ENCODE measurements around the gene ADAMTS15. TPM values are rescaled to one million over a fixed set of nuclear protein-coding genes. Genes with fewer than 3 reads are reported as not detected.

ADAMTS15 gene
- total and polyA plus RNA-seq, 7 donors, result 0.46 to 8.9 (median 2.4) TPM

DNA sequence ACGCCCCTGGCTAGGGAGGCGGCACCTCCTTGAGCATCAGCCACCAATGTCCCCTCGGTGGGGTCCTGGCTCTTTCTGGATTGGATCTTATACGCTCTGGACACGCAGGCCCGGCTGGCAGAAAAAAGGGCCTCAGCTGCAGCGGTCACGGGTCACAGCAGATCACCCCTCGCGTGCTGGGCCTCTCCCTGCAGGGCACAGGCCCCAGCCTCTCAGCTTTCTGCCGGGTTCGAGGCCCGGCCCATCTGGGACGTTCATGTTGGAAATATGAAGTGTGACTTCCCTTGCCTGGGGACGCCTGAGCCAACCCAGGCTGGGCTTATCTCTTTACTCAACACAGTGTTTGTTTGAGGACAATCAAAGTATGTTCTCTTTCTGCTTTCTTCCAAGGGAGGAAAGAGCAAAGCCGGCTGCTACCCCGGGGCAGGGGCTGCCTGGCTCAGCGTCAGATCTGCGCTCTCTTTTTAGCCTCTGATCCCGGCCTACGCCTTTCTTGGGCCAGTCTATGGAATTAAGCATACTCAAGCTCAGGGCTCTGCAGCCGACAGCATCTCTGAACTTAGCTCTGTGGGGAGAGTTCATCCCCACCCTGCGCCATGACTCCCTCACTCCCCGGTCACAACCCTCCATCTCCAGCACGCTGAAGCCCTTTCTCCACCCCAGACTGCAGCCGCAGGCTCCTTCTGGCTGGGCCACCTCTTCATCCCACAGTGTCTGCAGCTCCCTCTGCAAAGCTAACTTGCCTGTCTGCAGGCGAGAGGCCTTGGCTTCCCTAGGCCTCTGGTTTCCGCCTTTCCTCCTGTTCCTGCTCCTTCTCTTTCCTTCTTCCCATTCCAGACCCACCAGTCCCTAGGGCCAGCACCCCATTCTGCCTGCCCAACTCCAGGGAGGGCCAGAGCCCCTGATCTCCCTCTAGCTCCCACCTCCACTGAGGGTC is 38.8 kb downstream of the ADAMTS15 start:
- 85 to 88% methylated on average over 28 of the region's 28 CpGs for WGBS, 2 donors
- Histone ChIP-seq H3K4me3 (no peak overlapping the region), H3K27ac (no peak overlapping the region), H3K9me3 (no peaks in the 10 kb centered on the region), H3K27me3 (no peaks in the 10 kb centered on the region), H3K4me1 (no peaks in the 10 kb centered on the region), H3K36me3 (no peaks in the 10 kb centered on the region)
- DNase-seq, result no peak
- TF ChIP-seq POLR2AphosphoS5 (IDR thresholded peaks at IDR 0.05) (no peak), EP300 (IDR thresholded peaks at IDR 0.05) (no peak), POLR2A (IDR thresholded peaks at IDR 0.05) (no peak)
- TF ChIP-seq, protein P1, sequence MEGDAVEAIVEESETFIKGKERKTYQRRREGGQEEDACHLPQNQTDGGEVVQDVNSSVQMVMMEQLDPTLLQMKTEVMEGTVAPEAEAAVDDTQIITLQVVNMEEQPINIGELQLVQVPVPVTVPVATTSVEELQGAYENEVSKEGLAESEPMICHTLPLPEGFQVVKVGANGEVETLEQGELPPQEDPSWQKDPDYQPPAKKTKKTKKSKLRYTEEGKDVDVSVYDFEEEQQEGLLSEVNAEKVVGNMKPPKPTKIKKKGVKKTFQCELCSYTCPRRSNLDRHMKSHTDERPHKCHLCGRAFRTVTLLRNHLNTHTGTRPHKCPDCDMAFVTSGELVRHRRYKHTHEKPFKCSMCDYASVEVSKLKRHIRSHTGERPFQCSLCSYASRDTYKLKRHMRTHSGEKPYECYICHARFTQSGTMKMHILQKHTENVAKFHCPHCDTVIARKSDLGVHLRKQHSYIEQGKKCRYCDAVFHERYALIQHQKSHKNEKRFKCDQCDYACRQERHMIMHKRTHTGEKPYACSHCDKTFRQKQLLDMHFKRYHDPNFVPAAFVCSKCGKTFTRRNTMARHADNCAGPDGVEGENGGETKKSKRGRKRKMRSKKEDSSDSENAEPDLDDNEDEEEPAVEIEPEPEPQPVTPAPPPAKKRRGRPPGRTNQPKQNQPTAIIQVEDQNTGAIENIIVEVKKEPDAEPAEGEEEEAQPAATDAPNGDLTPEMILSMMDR (IDR thresholded peaks at IDR 0.05), result no peak
- intact Hi-C loops (cut with DNase I), result no loop called here

DNA sequence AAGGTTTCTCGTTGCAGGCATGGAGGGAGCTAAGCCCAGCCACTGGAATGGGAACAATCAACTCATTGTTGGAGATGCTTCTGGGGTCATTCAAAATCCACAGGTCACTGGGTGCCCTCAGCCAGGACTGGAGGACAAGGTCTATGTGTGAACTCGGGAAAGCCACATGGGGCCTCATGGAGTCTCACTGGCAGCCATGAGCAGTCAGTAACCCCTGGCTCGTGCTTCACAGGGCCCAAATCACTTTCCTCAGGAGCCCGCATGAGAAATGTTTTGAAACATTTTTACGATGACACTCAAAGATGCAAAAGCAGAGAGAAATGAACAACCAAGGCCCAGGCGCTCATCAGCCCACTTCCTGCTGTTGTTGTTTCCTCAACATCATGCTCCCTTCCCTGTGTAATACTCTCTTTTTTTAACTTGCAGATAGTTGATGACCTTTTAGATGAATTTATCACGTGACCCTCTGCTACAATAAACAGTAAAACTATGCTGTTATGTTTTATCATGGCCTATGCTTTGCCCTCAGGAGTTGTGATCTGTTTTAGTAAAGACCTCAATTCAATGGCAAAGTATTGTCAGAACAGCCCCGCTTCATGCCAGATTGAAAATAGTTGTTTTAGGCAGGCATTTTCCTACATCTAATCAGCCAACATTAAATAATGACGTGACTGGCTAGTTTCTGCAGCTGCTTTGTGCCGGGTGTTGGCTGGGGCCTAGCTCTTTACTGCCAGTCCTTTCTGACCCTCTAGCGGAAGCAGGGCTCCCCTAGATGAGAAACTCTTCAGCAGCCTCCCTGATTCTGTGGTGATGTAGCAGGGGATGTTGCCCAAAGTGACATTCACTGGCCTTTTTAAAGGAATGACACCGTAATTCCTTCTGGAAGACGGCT is 39.7 kb downstream of the ADAMTS15 start:
- no peak for DNase-seq
- WGBS, 2 donors, result 53 to 71% methylated on average over 13 of the region's 13 CpGs
- H3K27ac ChIP-seq, result peak overlapping the region in 1 of 4 donors; percentile 12

DNA sequence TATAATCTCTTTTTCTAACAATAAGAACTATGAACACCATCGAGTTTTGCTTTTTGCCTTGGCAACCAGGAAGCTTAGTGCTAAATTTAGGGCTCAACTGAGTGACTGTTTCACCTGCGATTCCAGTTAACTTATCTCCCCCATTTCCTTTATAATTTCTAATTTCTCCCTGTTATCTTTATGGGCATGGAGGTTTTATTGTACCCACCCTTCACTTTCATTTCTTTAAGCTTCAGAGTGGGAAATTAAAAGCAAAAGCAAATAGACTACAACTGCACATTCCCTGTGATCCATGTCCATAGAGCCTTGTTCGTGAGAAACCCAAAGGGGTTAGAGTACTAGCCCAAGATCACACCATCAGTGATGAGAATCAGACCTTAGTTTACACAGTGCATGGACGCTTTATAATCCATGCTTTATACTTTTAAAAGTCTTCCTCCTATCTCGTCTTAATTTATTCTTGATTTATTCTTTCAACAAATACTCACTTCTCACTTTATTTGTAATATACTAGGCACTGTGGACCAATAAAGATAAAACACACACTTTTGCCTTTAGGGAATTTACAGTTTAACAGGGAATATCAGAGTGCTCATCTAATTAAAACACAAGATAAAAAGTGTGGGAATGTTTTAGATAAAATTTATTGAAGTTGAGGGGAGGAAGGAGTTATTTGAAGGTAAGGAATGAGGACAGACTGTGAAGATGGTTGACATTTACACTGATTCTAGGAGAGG is 40.6 kb downstream of the ADAMTS15 start:
- WGBS, 2 donors, result 22 to 61% methylated on average over 5 of the region's 5 CpGs
- H3K27me3 ChIP-seq, result no peaks in the 10 kb centered on the region
- peak overlapping the region in 1 of 4 donors; percentile 12 for H3K27ac ChIP-seq
- H3K4me3 ChIP-seq, result no peak overlapping the region
- H3K9me3 ChIP-seq, result no peaks in the 10 kb centered on the region
- intact Hi-C loops (cut with DNase I), result no loop called here
- no peaks in the 10 kb centered on the region for H3K4me1 ChIP-seq
- TF ChIP-seq POLR2A (IDR thresholded peaks at IDR 0.05), result no peak
- no peaks in the 10 kb centered on the region for H3K36me3 ChIP-seq
- DNase-seq, result no peak

More for the DNA sequence above, 39.7 kb downstream of the ADAMTS15 start:
- H3K27me3 ChIP-seq, result no peaks in the 10 kb centered on the region
- H3K4me3 ChIP-seq, result no peak overlapping the region
- H3K4me1 ChIP-seq, result no peaks in the 10 kb centered on the region
- no peaks in the 10 kb centered on the region for H3K9me3 ChIP-seq
- intact Hi-C loops (cut with DNase I), result no loop called here
- TF ChIP-seq POLR2AphosphoS5 (IDR thresholded peaks at IDR 0.05) (no peak), POLR2A (IDR thresholded peaks at IDR 0.05) (no peak), EP300 (IDR thresholded peaks at IDR 0.05) (no peak)
- TF ChIP-seq, protein P1 (IDR thresholded peaks at IDR 0.05), result no peak
- H3K36me3 ChIP-seq, result no peaks in the 10 kb centered on the region

DNA sequence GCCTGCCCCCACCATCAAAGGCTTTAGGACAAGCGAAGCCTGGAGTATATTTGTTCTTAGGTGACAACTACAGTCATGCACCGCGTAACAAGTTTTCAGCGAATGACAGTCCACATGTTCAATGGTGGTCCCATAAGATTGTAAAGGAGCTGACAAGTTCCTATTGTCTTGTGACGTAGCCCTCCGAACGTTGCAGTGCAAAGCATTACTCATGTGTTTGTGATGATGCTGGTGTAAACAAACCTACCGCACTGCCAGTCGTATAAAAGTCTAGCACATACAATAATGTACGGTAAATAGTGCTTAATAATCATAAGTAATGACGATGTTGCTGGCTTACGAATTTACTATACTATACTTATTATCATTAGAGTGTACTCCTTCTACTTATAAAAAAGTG is 41.3 kb downstream of the ADAMTS15 start:
- Histone ChIP-seq H3K36me3 (no peaks in the 10 kb centered on the region), H3K4me3 (no peak overlapping the region), H3K4me1 (no peaks in the 10 kb centered on the region), H3K27me3 (no peaks in the 10 kb centered on the region), H3K27ac (no peak overlapping the region), H3K9me3 (no peaks in the 10 kb centered on the region)
- WGBS, 2 donors, result 81 to 85% methylated on average over 12 of the region's 12 CpGs
- no peak for DNase-seq
- TF ChIP-seq EP300 (IDR thresholded peaks at IDR 0.05) (no peak), POLR2AphosphoS5 (IDR thresholded peaks at IDR 0.05) (no peak), POLR2A (IDR thresholded peaks at IDR 0.05) (no peak)
- TF ChIP-seq, protein P1 (IDR thresholded peaks at IDR 0.05), result no peak
- intact Hi-C loops (cut with DNase I), result no loop called here

All from sigmoid colon (tissue), 7 donors.